Keratinocyte (primary cell): ENCODE results near the gene CHMP3. TPM values are rescaled to one million over a fixed set of nuclear protein-coding genes. Genes with fewer than 3 reads are reported as not detected.
"Not testable (repeated sequence)": the region's sequence is repeated elsewhere in the genome, so short reads cannot be mapped to it uniquely, and the experiment has no call there.

Experiments used
- DNase-seq: peaks from one replicate; pipeline ENCODE4 v3.0.0-alpha.2; 2011; ENCODE audit warnings: low read depth, missing footprints, low spot score
- FAIRE-seq: peaks from 2 replicates; lab custom pipeline; 2011; peaks lifted over from hg19 to GRCh38; lab: Jason Lieb, UNC
- H2AFZ ChIP-seq: 2 replicates; pipeline ENCODE4 v1.6.0; 2012; ENCODE audit warnings: low read length, control low read depth, inconsistent platforms; ENCODE audit not compliant: control insufficient read depth
- H3K27ac ChIP-seq: 2 replicates; pipeline ENCODE4 v1.5.1; 2011; ENCODE audit warnings: low read length; ENCODE audit not compliant: control insufficient read depth, insufficient read depth
- H3K27me3 ChIP-seq: 3 replicates; pipeline ENCODE4 v1.6.0; 2011; ENCODE audit warnings: low read length; ENCODE audit not compliant: control insufficient read depth, insufficient read depth; ENCODE audit errors: extremely low read depth
- H3K36me3 ChIP-seq, 2 experiments: 2 replicates in 1 of 2; 3 replicates in 1 of 2; pipeline ENCODE4 v1.5.1; 2011; ENCODE audit warnings: low read length in 2 of 2, mild to moderate bottlenecking in 1 of 2; ENCODE audit not compliant: control insufficient read depth in 2 of 2, insufficient read depth in 2 of 2; ENCODE audit errors: extremely low read depth in 1 of 2
- H3K4me1 ChIP-seq: 3 replicates; pipeline ENCODE4 v1.5.1; 2011; ENCODE audit warnings: low read length; ENCODE audit not compliant: control insufficient read depth, insufficient read depth; ENCODE audit errors: extremely low read depth
- H3K4me2 ChIP-seq: 3 replicates; pipeline ENCODE4 v1.6.0; 2011; ENCODE audit warnings: low read depth, low read length; ENCODE audit not compliant: control insufficient read depth, insufficient read depth; ENCODE audit errors: extremely low read depth
- H3K4me3 ChIP-seq, 3 experiments: fragments of 200-600 bp in 1 of 3; sonication (generic) in 1 of 3; 2 replicates in 2 of 3; 3 replicates in 1 of 3; pipeline ENCODE4 v1.5.1; 2011 to 2016; ENCODE audit warnings: low read length in 3 of 3, mild to moderate bottlenecking in 3 of 3, control low read depth in 2 of 3, inconsistent platforms in 1 of 3, low read depth in 1 of 3, mixed read lengths in 1 of 3, mixed run types in 1 of 3, moderate library complexity in 1 of 3; ENCODE audit not compliant: control insufficient read depth in 2 of 3, insufficient read depth in 2 of 3; ENCODE audit errors: extremely low read depth in 1 of 3
- H3K79me2 ChIP-seq: 2 replicates; pipeline ENCODE4 v1.6.0; 2012; ENCODE audit warnings: low read length; ENCODE audit not compliant: control insufficient read depth, insufficient read depth
- H3K9ac ChIP-seq: 3 replicates; pipeline ENCODE4 v1.6.0; 2011; ENCODE audit warnings: low read length; ENCODE audit not compliant: control insufficient read depth, insufficient read depth; ENCODE audit errors: extremely low read depth
- H3K9me1 ChIP-seq: 3 replicates; pipeline ENCODE4 v1.6.0; 2011; ENCODE audit warnings: low read length; ENCODE audit not compliant: control insufficient read depth, insufficient read depth; ENCODE audit errors: extremely low read depth
- H3K9me3 ChIP-seq: 2 replicates; pipeline ENCODE4 v1.5.1; 2012; ENCODE audit warnings: low read depth, low read length; ENCODE audit not compliant: control insufficient read depth
- H4K20me1 ChIP-seq: 3 replicates; pipeline ENCODE4 v1.6.0; 2011; ENCODE audit warnings: low read length; ENCODE audit not compliant: control insufficient read depth, insufficient read depth; ENCODE audit errors: extremely low read depth
- CTCF ChIP-seq, 3 experiments: IDR thresholded peaks in 1 of 3; conservative IDR thresholded peaks in 1 of 3; optimal IDR thresholded peaks in 1 of 3; 2 replicates in 2 of 3; 3 replicates in 1 of 3; pipeline versions ENCODE3 to v1.5.1; 2011; ENCODE audit warnings: low read length in 3 of 3, mild to moderate bottlenecking in 3 of 3, moderate library complexity in 2 of 3, control low read depth in 1 of 3, inconsistent platforms in 1 of 3; ENCODE audit not compliant: insufficient read depth in 2 of 3; ENCODE audit errors: extremely low read depth in 1 of 3
- EZH2 ChIP-seq: IDR thresholded peaks from one replicate; pipeline ENCODE4 v1.6.1; 2012; ENCODE audit warnings: inconsistent platforms, mild to moderate bottlenecking, low read length, moderate library complexity
- dilution Hi-C: fragments of 300-500 bp; cut with MboI; formaldehyde crosslinking; loops from one replicate; pipeline ENCODE4 v1.7.0; 2020; ENCODE audit warnings: low sequenced_read_pairs; ENCODE audit not compliant: extremely low pct_ligation_motif_present
- polyA plus RNA-seq, 5 experiments: library from polyadenylated mRNA; depleted of rRNA in 3 of 5; stranded (reverse) in 3 of 5; stranded (forward) in 1 of 5; unstranded in 1 of 5; fragments of >200 nt; gene quantifications; 1 replicate in 1 of 5; 2 replicates in 3 of 5; 3 replicates in 1 of 5; pipeline versions ENCODE4 v1.2.1 to v1.2.3, GENCODE V29; 2011 to 2012; ENCODE audit warnings: missing spikeins in 2 of 5, low read depth in 1 of 5, low replicate concordance in 1 of 5

Gene CHMP3
- polyA plus RNA-seq, 1 donor (not counting 4 experiments of a cell fraction or from before 2014, with no cell fraction given), result 162 TPM

GRCh38 chr2:86498468-86499260 is 64.6 kb downstream of the CHMP3 start:
- H4K20me1 ChIP-seq, result peaks cover 5% of the 10 kb centered on the region
- H3K79me2 ChIP-seq, result no peaks in the 10 kb centered on the region
- no peak overlapping the region for H3K27ac ChIP-seq
- no peak overlapping the region for H3K4me2 ChIP-seq
- H3K4me1 ChIP-seq, result peaks cover 6% of the 10 kb centered on the region
- DNase-seq, result peak; percentile 73
- peaks cover 3 to 11% of the 10 kb centered on the region in 2 experiments for H3K36me3 ChIP-seq
- no peaks in the 10 kb centered on the region for H3K27me3 ChIP-seq
- TF ChIP-seq CTCF (optimal IDR thresholded peaks at IDR 0.05 in 1 of 3, IDR thresholded peaks at IDR 0.05 in 1 of 3, conservative IDR thresholded peaks at IDR 0.05 in 1 of 3; ENCODE audit: extremely low read depth in 1 of 3, insufficient read depth in 2 of 3, low read length in 3 of 3) (no peak), EZH2 (no peak)
- H3K9ac ChIP-seq, result no peak overlapping the region
- H3K9me3 ChIP-seq, result peaks cover 2% of the 10 kb centered on the region
- H3K9me1 ChIP-seq, result no peaks in the 10 kb centered on the region
- peak; percentile 80 for FAIRE-seq
- dilution Hi-C loops, result no loop called here
- no peak overlapping the region for H3K4me3 ChIP-seq
- no peak overlapping the region for H2AFZ ChIP-seq

- H3K27me3 ChIP-seq, dilution Hi-C loops, H3K4me1 ChIP-seq, H2AFZ ChIP-seq, DNase-seq, H3K4me2 ChIP-seq, H3K9ac ChIP-seq, FAIRE-seq, H3K79me2 ChIP-seq, H3K27ac ChIP-seq, H3K9me1 ChIP-seq, H4K20me1 ChIP-seq, H3K4me3 ChIP-seq, H3K9me3 ChIP-seq: not testable (repeated sequence)
- peaks cover 3 to 12% of the 10 kb centered on the region in 2 experiments for H3K36me3 ChIP-seq
Observed at GRCh38 chr2:86496391-86496790, 66.9 kb downstream of the CHMP3 start.
